ENCODE measurements around the gene USPL1. TPM values are rescaled to one million over a fixed set of nuclear protein-coding genes. Genes with fewer than 3 reads are reported as not detected.

The USPL1 gene
- total RNA-seq, 1 experiment from 2014 or later, result 14.3 TPM

DNA sequence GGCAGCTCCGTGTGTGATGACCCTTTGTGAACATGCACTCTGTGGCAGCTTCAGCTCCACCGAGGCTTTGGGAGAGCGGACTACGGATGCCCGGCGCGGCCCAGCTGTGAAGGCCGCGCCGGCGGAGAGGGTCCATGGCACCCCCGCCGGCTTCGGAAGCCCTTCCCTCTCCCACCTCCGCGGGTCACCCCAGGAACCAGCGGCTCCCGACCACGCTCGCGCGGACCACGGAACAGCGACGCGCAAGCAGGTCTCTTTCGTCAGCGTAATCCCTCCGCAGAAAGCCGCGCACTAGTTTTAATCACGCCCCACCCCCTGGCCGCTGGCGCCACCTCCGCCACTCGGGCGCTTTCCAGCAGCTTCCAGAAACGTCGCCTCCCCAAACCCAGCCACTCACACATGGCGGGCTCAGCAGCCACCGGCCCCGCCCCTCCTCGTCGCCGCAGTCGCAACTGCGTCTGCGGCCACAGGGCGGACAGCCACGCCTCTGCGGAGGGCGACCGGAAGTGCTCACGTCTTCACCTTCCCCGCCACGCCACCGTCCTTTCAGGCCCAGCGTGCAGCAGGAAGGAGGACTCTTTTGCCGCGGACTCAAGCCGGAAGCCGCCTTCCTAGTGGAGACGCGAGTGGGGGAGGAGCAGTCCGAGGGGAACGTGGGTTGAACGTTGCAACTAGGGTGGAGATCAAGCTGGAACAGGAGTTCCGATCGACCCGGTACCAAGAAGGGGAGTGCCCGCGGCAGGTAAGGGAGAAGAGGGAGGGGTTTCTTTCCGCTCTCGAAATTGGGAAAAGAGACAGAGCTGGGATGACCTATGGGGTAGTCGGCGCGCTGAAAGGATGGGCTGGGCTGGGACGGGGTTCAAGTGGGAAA, at the start of gene USPL1 (continued):
- TF ChIP-seq, protein P1, sequence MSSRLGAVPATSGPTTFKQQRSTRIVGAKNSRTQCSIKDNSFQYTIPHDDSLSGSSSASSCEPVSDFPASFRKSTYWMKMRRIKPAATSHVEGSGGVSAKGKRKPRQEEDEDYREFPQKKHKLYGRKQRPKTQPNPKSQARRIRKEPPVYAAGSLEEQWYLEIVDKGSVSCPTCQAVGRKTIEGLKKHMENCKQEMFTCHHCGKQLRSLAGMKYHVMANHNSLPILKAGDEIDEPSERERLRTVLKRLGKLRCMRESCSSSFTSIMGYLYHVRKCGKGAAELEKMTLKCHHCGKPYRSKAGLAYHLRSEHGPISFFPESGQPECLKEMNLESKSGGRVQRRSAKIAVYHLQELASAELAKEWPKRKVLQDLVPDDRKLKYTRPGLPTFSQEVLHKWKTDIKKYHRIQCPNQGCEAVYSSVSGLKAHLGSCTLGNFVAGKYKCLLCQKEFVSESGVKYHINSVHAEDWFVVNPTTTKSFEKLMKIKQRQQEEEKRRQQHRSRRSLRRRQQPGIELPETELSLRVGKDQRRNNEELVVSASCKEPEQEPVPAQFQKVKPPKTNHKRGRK (CRISPR knock-in tag; IDR thresholded peaks at IDR 0.05; ENCODE audit: borderline replicate concordance), result no peak
- peak; percentile 94 for TF ChIP-seq GABPB1 (CRISPR knock-in tag; IDR thresholded peaks at IDR 0.05)
- no peak for TF ChIP-seq IRF2 (CRISPR knock-in tag; IDR thresholded peaks at IDR 0.05; ENCODE audit: borderline replicate concordance, low read depth)
- TF ChIP-seq ZBTB21 (CRISPR knock-in tag; IDR thresholded peaks at IDR 0.05; ENCODE audit: borderline replicate concordance), result peak; percentile 97
- TF ChIP-seq, protein P2, sequence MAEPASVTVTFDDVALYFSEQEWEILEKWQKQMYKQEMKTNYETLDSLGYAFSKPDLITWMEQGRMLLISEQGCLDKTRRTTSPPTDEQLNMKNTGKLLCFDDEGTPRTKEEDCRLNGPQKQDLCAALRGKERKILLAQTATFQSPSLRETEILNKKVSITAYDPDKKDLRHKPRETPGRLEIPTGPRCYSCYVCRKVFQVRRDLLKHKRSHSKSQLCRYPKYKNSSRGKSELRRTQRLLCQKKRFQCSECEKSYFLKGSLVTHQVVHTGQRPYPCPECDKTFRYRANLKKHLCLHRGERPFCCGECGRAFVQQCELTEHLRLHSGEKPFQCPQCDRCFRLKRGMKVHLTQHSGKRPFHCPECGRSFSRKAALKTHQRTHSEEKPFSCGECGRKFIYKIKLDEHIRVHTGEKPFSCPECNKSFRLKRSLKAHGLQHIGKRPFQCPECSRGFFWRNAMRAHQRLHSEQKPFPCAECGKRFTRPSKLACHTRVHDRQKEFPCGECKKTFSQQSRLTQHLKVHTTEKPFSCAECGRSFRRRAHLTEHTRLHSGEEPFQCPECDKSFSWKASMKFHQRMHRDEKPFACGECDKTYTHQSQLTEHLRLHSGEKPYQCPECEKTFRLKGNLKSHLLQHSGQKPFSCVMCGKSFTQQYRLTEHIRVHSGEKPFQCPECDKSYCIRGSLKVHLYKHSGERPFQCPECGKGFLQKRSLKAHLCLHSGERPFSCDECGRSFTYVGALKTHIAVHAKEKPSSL (CRISPR knock-in tag; conservative IDR thresholded peaks at IDR 0.05), result no peak
- TF ChIP-seq E2F5 (CRISPR knock-in tag; IDR thresholded peaks at IDR 0.05), result peak; percentile 82; the same call in 1 of the 2 replicates
- peak; percentile 98 for TF ChIP-seq TEAD1 (CRISPR knock-in tag; IDR thresholded peaks at IDR 0.05)
- TF ChIP-seq ARID4B (CRISPR knock-in tag; IDR thresholded peaks at IDR 0.05; ENCODE audit: borderline replicate concordance), result peak; percentile 91; the same call in 1 of the 2 replicates
- no peak for TF ChIP-seq NR2C2 (CRISPR knock-in tag; IDR thresholded peaks at IDR 0.05)
- TF ChIP-seq SP1 (CRISPR knock-in tag; conservative IDR thresholded peaks at IDR 0.05), result peak; percentile 100
- peak; percentile 75; the same call in 1 of the 2 replicates for TF ChIP-seq ESRRA (CRISPR knock-in tag; IDR thresholded peaks at IDR 0.05; ENCODE audit: borderline replicate concordance)
- peak; percentile 96 for TF ChIP-seq KAT7 (CRISPR knock-in tag; IDR thresholded peaks at IDR 0.05; ENCODE audit: borderline replicate concordance)
- TF ChIP-seq GTF2I (CRISPR knock-in tag; conservative IDR thresholded peaks at IDR 0.05), result 0 out of 2 replicates have a peak, but pooled peaks have one; percentile 26
- TF ChIP-seq, protein P3, sequence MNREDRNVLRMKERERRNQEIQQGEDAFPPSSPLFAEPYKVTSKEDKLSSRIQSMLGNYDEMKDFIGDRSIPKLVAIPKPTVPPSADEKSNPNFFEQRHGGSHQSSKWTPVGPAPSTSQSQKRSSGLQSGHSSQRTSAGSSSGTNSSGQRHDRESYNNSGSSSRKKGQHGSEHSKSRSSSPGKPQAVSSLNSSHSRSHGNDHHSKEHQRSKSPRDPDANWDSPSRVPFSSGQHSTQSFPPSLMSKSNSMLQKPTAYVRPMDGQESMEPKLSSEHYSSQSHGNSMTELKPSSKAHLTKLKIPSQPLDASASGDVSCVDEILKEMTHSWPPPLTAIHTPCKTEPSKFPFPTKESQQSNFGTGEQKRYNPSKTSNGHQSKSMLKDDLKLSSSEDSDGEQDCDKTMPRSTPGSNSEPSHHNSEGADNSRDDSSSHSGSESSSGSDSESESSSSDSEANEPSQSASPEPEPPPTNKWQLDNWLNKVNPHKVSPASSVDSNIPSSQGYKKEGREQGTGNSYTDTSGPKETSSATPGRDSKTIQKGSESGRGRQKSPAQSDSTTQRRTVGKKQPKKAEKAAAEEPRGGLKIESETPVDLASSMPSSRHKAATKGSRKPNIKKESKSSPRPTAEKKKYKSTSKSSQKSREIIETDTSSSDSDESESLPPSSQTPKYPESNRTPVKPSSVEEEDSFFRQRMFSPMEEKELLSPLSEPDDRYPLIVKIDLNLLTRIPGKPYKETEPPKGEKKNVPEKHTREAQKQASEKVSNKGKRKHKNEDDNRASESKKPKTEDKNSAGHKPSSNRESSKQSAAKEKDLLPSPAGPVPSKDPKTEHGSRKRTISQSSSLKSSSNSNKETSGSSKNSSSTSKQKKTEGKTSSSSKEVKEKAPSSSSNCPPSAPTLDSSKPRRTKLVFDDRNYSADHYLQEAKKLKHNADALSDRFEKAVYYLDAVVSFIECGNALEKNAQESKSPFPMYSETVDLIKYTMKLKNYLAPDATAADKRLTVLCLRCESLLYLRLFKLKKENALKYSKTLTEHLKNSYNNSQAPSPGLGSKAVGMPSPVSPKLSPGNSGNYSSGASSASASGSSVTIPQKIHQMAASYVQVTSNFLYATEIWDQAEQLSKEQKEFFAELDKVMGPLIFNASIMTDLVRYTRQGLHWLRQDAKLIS (CRISPR knock-in tag; IDR thresholded peaks at IDR 0.05; ENCODE audit: borderline replicate concordance), result 0 out of 2 replicates have a peak, but pooled peaks have one; percentile 71
- peak; percentile 73; the same call in 1 of the 2 replicates for TF ChIP-seq NFE2L1 (CRISPR knock-in tag; IDR thresholded peaks at IDR 0.05)
- TF ChIP-seq, protein P4, sequence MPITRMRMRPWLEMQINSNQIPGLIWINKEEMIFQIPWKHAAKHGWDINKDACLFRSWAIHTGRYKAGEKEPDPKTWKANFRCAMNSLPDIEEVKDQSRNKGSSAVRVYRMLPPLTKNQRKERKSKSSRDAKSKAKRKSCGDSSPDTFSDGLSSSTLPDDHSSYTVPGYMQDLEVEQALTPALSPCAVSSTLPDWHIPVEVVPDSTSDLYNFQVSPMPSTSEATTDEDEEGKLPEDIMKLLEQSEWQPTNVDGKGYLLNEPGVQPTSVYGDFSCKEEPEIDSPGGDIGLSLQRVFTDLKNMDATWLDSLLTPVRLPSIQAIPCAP (CRISPR knock-in tag; IDR thresholded peaks at IDR 0.05), result peak; percentile 46; the same call in 1 of the 2 replicates
- no peak for TF ChIP-seq OVOL2 (CRISPR knock-in tag; IDR thresholded peaks at IDR 0.05; ENCODE audit: borderline replicate concordance)
- peak; percentile 99 for TF ChIP-seq FOXK1 (CRISPR knock-in tag; IDR thresholded peaks at IDR 0.05)
- TF ChIP-seq CREB1 (CRISPR knock-in tag; IDR thresholded peaks at IDR 0.05), result peak; percentile 89
- peak; percentile 52; the same call in 1 of the 2 replicates for TF ChIP-seq ZNF219 (CRISPR knock-in tag; IDR thresholded peaks at IDR 0.05; ENCODE audit: borderline replicate concordance)
- TF ChIP-seq USF1 (CRISPR knock-in tag; IDR thresholded peaks at IDR 0.05), result peak; percentile 68; the same call in 1 of the 2 replicates
- no peak for TF ChIP-seq ZNF396 (CRISPR knock-in tag; IDR thresholded peaks at IDR 0.05; ENCODE audit: borderline replicate concordance)

Data from WTC11 (cell line).